ENCODE measurements around the gene SOWAHB.

DNA sequence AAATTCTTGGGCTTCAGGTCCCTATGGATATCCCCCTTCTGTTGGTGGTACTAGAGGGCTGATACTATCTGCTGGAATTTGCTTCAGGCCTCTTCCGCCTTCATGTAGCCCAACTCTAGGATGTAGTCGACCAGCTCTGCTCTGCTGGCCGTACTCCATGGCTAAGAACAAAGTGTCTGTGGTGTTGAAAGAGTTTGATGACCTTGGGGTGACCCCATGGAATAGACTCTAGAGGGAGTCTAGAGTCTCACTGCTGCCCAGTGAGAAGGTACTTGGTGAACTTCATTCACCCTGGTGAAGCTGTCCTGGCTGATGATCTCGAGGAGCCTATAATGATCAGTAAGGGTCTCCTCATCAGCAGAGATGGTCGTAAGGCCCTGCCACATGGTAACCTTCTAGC lies 11.7 kb downstream of the SOWAHB start:
- TF ChIP-seq, protein P1, sequence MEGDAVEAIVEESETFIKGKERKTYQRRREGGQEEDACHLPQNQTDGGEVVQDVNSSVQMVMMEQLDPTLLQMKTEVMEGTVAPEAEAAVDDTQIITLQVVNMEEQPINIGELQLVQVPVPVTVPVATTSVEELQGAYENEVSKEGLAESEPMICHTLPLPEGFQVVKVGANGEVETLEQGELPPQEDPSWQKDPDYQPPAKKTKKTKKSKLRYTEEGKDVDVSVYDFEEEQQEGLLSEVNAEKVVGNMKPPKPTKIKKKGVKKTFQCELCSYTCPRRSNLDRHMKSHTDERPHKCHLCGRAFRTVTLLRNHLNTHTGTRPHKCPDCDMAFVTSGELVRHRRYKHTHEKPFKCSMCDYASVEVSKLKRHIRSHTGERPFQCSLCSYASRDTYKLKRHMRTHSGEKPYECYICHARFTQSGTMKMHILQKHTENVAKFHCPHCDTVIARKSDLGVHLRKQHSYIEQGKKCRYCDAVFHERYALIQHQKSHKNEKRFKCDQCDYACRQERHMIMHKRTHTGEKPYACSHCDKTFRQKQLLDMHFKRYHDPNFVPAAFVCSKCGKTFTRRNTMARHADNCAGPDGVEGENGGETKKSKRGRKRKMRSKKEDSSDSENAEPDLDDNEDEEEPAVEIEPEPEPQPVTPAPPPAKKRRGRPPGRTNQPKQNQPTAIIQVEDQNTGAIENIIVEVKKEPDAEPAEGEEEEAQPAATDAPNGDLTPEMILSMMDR (IDR thresholded peaks at IDR 0.05; ENCODE audit: borderline replicate concordance, extremely low read depth, low read length, poor library complexity, severe bottlenecking), result no peak
- no peak for TF ChIP-seq EZH2 (IDR thresholded peaks at IDR 0.05; ENCODE audit: borderline replicate concordance, low read depth, low read length, severe bottlenecking)
